Vagina (tissue), 2 donors: ENCODE results near the gene RBP2.

Experiments used
- POLR2A ChIP-seq, 2 donors: fragments of 450-650 bp; IDR thresholded peaks; one replicate each; pipeline ENCODE4 v1.6.1; 2017; ENCODE audit warnings: antibody characterized with exemption in 2 of 2, mild to moderate bottlenecking in 2 of 2, moderate library complexity in 2 of 2
- TF ChIP-seq, protein P1 (sequence below), 3 experiments: fragments of 450-650 bp in 2 of 3; fragments of 200-600 bp in 1 of 3; sonication (generic) in 1 of 3; IDR thresholded peaks; one replicate each; pipeline ENCODE4 v1.5.1; 2017 to 2019; ENCODE audit warnings: antibody characterized with exemption in 3 of 3, mild to moderate bottlenecking in 2 of 3, moderate library complexity in 2 of 3

DNA sequence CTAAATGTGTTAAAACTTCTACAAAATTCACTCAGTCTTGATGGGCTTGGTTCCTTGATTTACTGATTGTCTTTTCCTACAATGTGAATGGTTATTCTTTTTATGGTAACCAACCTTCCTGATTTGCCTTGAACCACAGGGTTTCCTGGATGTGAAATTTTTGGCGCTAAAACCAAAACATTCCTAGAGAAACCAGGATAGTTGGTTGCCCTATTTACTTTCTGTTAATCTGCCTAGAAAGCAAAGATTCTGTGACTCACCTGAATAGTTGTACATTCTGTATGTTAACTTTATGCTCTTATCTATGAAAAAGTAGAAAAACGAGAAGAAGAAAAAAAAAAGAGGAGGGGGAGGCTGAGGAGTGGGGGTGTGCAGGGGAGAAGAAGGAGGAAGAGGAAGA is 23.2 kb upstream of the RBP2 start:
- TF ChIP-seq, protein P1, sequence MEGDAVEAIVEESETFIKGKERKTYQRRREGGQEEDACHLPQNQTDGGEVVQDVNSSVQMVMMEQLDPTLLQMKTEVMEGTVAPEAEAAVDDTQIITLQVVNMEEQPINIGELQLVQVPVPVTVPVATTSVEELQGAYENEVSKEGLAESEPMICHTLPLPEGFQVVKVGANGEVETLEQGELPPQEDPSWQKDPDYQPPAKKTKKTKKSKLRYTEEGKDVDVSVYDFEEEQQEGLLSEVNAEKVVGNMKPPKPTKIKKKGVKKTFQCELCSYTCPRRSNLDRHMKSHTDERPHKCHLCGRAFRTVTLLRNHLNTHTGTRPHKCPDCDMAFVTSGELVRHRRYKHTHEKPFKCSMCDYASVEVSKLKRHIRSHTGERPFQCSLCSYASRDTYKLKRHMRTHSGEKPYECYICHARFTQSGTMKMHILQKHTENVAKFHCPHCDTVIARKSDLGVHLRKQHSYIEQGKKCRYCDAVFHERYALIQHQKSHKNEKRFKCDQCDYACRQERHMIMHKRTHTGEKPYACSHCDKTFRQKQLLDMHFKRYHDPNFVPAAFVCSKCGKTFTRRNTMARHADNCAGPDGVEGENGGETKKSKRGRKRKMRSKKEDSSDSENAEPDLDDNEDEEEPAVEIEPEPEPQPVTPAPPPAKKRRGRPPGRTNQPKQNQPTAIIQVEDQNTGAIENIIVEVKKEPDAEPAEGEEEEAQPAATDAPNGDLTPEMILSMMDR (IDR thresholded peaks at IDR 0.05): no peak
- no peak for TF ChIP-seq POLR2A (IDR thresholded peaks at IDR 0.05)
